HEK293 (cell line): ENCODE measurements around the gene SLC35B3.

ENCODE experiments used
- CTCF ChIA-PET: fragments of 350-600 bp; formaldehyde crosslinking; extraction: SDS; loops from one replicate; lab custom pipeline; 2021; ENCODE audit warnings: antibody characterized with exemption; lab: Yijun Ruan, JAX
- POLR2A ChIA-PET: fragments of 300-600 bp; formaldehyde crosslinking; extraction: SDS; loops from one replicate; lab custom pipeline; 2020; ENCODE audit warnings: antibody characterized with exemption, inconsistent platforms; lab: Yijun Ruan, JAX
- H3K27ac ChIP-seq: fragments of 200-500 bp; sonication (Bioruptor generic); 2 replicates; pipeline ENCODE4 v1.5.1; 2014; ENCODE audit warnings: low read depth, low read length, control low read depth, inconsistent platforms; ENCODE audit errors: extremely low read depth
- H3K36me3 ChIP-seq, 2 experiments: fragments of 200-500 bp in 1 of 2; sonication (Bioruptor generic) in 1 of 2; 1 replicate in 1 of 2; 2 replicates in 1 of 2; pipeline ENCODE4 v1.5.1; 2014 to 2017; ENCODE audit warnings: inconsistent platforms in 2 of 2, low read length in 2 of 2; ENCODE audit not compliant: control insufficient read depth in 2 of 2, insufficient read depth in 1 of 2
- H3K4me1 ChIP-seq: fragments of 200-500 bp; sonication (Bioruptor generic); 2 replicates; pipeline ENCODE4 v1.5.1; 2014; ENCODE audit warnings: mild to moderate bottlenecking, low read length, inconsistent platforms; ENCODE audit not compliant: control insufficient read depth, insufficient read depth
- H3K4me3 ChIP-seq: 2 replicates; pipeline ENCODE4 v1.5.1; 2011; ENCODE audit warnings: low read depth, mild to moderate bottlenecking, control low read depth, low read length, moderate library complexity
- H3K9me3 ChIP-seq: fragments of 200-500 bp; sonication (Bioruptor generic); 2 replicates; pipeline ENCODE4 v1.5.1; 2014; ENCODE audit warnings: low read depth, low read length, inconsistent platforms; ENCODE audit not compliant: control insufficient read depth, insufficient read depth
- EGR2 ChIP-seq: fragments of 450-650 bp; formaldehyde crosslinking; IDR thresholded peaks from 2 replicates; pipeline ENCODE4 v1.5.1; 2016; ENCODE audit warnings: low read depth, missing biosample characterization, missing genetic modification characterization
- PATZ1 ChIP-seq: fragments of 450-650 bp; formaldehyde crosslinking; IDR thresholded peaks from 2 replicates; pipeline ENCODE4 v1.5.1; 2016; ENCODE audit warnings: missing biosample characterization, missing genetic modification characterization
- PRDM4 ChIP-seq: fragments of 450-650 bp; formaldehyde crosslinking; IDR thresholded peaks from 2 replicates; pipeline ENCODE4 v1.5.1; 2017; ENCODE audit warnings: missing biosample characterization, missing genetic modification characterization
- ZNF366 ChIP-seq: fragments of 450-650 bp; formaldehyde crosslinking; conservative IDR thresholded peaks from 2 replicates; pipeline ENCODE4 v1.5.1; 2016; ENCODE audit warnings: missing biosample characterization, missing genetic modification characterization
- ZNF677 ChIP-seq: fragments of 450-650 bp; IDR thresholded peaks from 2 replicates; pipeline ENCODE4 v1.5.0; 2018; ENCODE audit warnings: missing biosample characterization, mild to moderate bottlenecking, missing genetic modification characterization, moderate library complexity

SLC35B3 gene

GRCh38 chr6:8382434-8382833 lies 52.9 kb downstream of the SLC35B3 start (continued):
- TF ChIP-seq PRDM4 (tag by site-specific recombination): no peak
- no peak for TF ChIP-seq ZNF677 (tag by site-specific recombination)
- TF ChIP-seq ZNF366 (tag by site-specific recombination): no peak

GRCh38 chr6:8375916-8376315 lies 59.4 kb downstream of the SLC35B3 start:
- TF ChIP-seq EGR2: 0 out of 2 replicates have a peak, but pooled peaks have one; percentile 17
- no peak for TF ChIP-seq PATZ1 (tag by site-specific recombination)
- TF ChIP-seq, all 188 proteins: peak for 1
- Histone ChIP-seq H3K4me3 (no peak overlapping the region), H3K36me3 (no peaks in the 10 kb centered on the region), H3K4me1 (no peaks in the 10 kb centered on the region), H3K9me3 (no peaks in the 10 kb centered on the region), H3K27ac (no peak overlapping the region)
- ChIA-PET POLR2A (no interaction called here), CTCF (interaction anchor here (0.7 to 0.9 kb wide), 2 partner anchors 25 to 157 kb away, joined by 3 read pairs; no protein-coding TSS in a partner anchor)
